HS-27A (cell line): Measurements from ENCODE around the gene DEGS2.

Experiments
- DNase-seq: peaks from one replicate; pipeline ENCODE4 v3.0.0-alpha.2; 2012; ENCODE audit warnings: low read depth, missing footprints

DEGS2 gene

DNA sequence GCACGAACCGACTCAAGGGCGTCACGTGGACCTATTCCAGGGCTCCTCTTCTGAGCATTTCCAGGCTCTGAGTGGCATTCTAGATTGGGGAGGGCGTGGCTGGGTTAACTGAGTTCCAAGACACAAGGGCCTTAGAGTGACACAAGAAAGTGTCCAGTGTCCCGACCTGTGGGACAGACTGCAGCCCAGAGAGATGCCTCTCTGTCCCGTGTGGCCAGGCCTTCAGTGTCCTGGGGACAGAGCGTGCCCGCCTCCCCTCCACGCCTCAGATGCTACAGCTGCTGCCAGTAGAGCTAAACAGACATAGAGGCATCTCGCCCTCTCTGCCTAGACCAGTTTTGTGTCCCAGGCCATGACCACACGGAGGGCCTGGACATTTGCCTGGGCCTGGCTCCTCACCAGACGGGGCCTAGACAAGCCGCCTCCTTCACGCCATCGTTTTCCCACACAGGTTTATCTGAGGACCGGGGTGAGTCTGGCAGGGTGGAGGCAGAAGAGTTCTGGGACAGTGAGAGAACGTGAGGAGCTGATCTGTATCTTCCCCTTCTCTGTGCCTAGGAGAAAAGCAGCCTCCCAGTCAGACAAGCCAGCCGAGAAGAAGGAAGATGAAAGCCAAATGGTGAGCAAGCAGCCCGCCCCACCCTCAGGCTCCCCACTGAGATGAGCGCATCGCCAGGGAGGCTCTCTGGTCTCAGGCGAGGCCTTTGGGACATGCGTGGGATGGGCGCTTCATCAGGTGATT is 27.1 kb downstream of the DEGS2 start:
- no peak for DNase-seq

DNA sequence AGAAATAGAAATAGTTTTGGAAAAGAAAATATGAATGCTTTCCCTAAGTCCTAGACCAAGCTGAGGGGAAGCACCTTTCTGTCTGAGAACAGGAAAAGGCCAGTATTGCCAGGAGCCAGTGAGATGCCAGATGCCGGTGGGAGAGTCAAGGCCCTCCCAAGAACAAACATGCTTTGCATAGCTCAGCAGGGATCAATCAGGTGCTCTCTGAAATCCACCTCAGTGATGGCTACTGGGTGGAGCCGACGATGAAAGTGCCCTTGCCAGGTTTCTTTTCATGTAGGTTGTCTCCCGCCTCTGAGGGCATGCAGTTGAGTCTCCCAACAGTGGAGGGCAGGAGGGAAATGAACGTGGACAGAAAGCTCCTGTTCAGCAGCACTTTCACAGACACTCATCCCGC is 28.3 kb downstream of the DEGS2 start:
- no peak for DNase-seq

DNA sequence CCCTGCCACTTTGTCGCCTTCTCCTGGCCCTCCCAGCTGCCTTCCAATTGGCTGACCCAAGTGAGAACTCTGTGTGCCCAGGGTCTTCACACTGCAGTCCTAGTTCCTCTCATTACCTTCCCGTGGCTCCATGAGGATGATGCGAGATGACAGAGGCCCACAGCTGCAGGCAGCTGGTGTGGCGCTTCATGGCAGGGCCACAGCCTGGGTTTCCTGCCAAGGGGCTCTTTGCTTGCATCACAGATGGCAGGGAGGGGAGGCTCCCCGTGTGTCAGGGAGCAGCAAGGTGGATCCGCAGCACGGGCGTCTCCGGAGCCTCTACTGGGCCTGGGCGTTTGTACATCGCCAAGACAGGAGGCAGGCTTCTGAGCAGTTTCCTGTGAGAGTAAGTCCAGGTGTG is 28.9 kb downstream of the DEGS2 start:
- DNase-seq = no peak

DNA sequence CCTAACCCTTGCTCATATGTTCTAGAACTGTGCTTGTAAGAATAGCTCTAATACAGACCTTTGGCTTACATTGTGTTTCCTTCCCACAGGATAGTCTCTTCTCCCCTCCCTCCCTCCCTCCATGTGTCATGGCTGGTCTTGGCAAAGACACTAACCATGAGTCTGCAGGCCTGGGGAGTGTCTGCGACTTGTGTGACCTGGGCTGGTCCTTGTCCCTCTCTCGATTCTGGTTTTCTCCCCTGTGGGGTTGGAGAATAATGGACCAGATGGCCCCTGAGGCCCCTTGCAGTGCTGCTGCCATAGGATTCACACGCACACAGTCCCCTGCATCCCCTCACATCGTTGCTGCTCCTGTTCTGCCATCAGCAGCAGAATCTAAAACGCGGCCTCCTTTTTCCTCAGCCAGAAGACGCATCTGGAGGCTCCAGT is 30.3 kb downstream of the DEGS2 start:
- no peak for DNase-seq

DNA sequence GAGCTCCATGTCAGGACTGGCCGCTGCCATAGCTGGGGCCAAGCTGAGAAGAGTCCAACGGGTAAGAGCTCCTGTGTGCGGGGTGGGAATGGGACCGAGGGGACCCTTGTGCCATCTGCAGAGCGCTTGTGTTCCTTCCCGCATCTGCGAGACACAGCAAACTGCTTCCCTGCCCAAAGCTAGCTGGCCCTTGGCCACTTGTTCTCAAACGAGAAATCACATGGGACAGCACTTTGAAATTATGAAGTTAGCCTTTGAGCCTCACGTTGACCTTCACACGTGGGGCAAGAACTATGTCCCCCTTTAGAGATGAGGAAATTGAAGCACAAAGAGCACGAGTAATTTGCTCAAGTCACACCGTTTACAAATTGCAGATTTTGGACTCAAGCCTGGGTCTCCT is 30.8 kb downstream of the DEGS2 start:
- no peak for DNase-seq

DNA sequence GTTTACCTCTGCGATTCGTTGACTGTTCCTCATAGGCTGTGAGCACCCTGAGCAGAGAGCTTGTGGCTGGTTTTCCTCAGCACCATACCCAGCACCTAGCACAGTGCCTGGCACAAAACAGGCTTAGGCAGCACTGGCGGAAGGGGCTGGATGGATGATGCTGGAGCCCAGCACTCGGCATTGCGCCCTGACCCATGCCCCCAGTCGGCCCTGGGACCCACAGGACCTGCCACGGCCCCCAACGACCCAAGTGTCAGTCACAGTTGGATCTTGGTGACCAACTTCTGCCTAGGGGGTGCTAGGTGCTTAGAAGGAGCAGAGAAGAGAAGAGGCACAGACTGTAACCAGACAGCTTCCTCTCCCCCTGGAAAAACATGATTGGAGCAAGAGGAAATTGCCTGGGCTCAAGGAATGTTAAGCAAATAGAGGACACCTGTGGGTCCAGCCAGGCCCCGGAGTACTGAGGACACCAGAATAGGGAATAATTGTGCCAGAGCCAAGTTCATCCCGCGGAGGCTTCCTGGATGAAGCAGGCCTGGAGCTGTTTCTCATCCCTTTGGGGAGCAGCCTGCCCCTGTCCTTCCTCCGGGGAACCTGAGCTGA is 31.5 kb downstream of the DEGS2 start:
- DNase-seq = no peak

DNA sequence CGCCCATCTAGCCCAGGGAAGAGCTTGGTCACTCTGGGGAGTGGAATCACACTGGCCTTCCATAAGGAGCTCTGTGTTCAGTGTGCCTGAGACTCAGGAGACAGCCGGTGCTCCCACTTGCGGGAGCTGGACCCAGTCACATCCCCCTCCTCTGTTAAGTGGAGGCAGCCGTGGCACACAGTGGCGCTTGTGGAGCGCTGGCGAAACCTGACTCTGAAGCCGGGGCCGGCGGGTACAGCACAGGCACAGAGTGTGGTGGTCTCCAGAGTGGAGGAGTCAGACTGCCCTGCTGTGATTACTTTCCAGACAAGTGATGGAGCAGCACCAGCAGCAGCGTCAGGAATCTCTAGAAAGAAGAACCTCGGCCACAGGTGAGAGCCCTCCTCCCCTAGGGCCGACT is 33.0 kb downstream of the DEGS2 start:
- DNase-seq = no peak

DNA sequence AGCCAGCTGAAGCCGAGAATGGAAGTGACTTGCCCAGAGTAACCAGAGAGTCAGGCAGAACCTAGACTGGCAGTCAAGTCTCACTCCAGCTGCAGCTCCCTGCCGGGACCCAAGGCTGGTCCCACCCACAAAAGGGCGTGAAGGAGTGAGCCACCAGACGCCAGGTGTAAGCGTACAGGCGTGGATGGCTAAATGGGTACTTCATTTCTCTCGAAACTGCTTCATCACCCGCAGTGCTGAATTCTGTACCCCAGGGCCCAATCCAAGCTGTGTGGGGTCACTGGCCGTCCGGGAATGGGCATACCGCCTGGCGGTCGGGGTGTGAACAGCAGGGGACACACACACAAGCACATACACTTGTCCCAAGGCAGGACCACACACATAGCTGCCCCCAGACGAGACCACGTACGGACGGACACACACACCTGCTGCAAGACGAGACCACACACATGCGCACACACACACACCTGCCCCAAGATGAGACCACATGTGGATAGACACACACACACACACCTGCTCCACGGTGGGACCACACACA is 34.8 kb downstream of the DEGS2 start:
- DNase-seq = no peak

DNA sequence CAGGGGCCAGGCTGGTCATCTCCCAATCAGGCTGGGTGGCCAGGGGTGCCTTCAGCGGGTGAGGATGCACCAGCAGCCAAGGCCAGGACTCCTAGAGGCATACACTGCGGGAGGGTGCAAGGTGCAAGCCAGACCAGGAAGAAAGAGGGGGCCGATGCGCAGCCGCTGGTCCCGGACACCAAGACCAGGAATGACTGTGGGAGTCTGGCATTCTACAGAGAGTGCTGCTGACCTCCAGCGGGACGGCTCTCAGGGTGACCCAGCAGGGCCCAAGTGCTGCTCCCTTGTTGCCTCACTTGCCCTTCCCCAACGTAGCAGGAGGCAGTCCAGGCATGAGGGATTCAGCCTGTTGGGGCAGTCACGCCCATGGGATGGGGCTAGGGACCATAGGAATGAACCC is 35.8 kb downstream of the DEGS2 start:
- no peak for DNase-seq

DNA sequence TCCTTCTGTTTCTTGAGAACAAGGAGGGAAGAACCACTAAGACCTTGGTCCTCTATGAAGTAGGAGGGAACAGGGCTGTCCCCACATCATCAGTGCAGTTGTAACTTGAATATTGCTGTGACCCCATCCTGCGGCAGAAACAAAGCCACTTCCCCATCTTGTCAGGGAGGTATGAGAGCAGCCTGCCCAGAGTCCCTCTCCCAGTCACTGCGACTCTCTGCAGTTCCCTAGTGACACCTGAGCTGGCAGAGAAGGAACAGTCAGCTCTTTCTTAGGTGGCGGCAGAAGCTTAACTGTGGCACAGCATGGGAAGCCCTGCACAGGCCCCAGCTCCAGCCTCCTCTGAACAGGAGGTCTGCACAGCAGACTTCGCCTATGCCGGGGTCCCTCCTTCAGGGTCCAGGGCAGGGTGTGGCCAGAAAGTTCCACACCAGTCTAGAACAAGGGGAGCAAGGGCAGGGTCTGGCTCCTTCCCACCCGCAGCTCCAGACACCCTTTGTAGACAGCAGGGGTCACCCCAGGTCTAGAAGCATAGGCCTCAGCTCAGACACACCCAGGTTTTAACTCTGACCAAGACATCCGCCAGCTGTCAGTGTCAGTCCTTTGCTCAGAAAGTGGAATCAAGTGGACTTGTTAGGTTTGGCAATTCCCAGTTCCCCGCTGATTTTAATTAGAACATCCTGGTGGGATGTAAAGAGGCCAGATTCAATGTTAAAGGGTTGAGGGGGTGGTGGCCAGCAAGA is 36.8 kb downstream of the DEGS2 start:
- no peak for DNase-seq

DNA sequence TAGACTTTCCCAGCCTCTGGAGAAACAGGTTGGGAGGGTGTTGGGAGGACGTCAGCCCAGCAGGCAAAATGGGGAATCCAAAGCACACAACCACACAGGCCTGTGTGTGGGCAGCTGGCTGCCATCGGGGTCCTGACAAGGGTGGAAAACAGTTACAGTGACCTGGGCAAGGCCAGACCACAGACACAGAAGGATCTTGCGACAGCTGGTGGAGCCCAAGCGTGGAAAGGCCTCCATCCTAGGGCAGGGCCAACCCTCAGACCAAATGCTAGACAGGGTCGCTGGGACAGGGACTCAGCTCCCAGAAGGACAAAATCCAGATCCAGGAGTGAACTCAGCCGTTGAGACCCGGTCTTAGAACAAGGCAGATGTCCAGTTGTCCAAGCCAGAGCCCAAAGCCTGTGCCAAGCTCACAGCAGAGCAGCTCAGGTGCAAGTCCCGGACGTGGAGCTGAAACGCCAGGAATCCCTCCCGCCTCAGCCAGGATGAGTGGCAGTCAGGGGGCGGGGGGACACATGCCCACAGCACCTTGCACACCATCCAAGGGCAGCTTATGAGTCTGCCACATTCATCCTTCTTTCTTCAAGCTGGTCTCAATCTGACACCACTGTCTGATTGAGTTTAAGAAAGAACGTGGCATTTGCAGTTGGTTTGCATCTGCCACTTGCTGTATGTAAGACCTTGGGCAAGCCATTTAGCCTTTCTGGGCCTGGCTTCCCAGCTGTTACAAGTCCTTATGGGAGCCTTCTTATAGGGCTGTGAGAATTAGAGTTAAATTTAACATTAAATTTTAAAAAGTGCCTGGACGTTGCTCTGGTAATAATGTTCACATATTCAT is 37.6 kb downstream of the DEGS2 start:
- no peak for DNase-seq

DNA sequence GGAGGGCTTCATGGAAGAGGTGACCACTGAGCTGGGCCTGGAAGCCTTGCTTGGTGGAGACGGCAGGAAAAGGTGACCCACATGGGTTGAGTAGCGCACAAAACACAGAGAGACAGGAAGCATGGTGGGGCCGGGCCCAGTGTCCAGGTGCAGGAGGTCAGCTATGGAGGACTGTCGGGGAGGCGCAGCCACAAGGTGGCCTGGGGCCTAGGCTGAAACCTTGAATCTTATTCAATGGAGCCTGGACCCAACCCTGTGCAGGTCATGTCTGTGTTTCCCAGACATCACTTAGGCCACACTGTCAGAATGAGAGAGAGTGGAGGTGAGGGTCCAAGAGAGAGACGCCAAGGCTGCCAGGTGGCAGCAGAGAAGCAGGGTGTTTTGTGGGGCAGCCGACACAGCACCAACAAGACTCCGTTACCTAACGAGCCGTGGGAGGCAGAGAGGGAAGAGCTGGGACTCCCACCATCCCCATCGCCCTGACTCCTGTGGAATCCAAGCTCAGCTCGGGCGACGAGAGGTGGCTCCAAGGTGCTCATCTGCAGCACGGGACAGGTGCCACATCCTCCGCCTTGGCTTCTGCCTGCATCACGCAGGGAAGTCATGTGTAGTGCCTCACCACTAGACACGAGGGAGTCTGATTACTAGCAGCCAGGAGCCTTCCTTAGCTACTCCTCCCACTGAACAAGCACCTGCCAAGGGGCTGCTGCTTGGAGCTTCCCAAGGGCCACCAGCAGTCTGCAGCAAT is 38.7 kb downstream of the DEGS2 start:
- no peak for DNase-seq

DNA sequence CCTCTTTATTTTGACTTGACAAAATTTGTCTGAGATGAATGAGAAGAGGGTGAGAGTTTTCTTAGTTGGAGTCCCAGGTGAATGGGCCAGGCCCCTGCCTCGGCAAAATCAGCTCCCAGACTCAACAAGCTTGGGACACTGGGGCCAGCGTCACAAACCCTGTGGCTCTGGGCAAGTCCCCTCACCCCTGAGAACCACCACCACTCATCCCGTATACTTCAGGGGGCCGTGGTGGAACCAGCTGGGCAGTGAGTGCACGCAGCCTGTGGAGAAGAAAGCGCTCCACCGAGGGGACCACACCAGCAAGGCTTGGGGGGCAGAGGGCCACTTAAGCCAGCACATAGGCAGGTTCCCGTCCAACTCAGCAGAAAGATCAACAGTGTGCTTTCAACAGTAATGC is 40.2 kb downstream of the DEGS2 start:
- DNase-seq = no peak

DNA sequence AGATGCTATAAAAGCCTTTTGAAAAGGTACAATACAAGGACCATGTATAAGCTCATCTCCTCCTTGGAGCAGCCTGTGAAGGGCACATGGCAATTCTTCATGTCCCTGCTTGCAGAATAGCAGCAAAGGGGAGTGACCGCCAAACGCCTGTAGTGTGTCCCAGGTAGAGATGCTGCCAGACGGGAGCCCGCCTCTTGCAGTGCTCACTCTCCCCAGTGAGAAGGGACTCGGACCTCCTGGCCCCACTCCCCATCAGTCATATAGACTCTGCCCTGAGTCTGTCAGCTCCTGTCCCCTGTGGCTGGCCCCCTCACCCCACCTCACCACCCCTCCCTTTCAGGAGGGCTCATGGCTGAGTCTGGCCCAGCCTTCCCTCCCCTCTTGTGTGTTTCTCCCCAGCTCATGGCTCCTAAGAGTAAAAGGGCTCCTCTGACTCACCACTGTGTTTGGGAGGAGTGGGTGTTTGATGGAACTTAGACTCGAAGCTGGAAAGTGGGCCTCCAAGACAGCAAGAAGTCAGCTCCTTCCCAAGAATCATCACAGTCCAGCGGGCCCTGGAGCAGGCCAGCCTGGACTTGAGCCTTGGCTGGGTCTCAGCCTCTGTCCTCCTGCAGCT is 40.9 kb downstream of the DEGS2 start:
- DNase-seq = no peak

DNA sequence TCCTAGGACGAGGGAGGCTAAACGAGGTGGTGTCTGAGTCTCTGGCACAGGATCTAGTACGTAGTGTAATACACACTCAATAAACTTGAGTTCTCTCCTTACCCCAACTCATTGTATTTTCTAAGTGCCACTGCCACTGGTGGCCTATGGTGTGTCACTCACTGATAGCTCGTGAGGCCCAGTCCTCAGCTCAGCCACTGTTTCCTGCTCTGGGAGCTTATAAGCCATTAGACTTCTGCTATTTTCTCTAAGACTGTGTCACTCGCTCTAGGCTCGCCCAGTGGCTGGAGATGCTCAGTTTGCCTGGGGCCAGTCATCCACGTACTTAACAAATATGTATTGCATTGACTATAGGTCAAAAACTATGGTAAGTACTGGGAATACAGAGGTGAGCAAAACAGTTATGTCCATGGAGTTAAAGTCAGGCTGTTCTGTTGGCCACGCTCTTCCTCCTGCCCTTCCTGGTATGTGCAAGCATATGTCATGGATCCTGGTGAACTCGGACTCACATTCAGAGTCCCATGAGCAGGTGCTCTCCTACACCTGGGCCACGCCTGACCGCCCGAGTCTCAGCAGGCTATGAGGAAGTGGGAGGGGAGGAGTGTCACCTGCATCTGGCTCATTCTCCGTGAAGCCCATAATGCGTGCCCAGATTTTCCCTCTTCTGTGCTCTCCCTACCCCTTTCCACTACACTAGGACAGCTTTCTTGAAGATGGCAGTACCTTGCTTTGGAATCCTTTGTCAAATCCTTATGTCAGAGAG is 41.6 kb downstream of the DEGS2 start:
- DNase-seq = no peak

DNA sequence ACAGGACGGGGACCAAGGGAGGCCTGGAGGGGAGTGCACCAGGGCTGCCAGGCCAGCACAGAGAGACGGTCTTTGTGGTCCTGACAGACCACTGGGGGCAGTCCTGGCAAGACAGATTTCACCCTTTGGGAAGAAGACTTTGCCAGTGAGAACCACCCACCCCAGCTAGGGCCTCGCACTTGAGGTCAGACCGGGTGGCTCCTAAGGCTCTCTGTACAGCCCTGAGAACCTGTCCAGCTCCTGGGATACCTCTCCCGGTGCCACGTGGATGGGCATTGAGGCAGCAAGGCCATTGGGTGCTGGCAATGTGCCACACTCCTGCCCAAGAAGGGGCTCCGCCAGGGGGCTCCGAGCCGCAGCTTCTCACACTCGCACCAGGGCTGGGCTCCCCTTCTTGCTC is 42.4 kb downstream of the DEGS2 start:
- DNase-seq = no peak

DNA sequence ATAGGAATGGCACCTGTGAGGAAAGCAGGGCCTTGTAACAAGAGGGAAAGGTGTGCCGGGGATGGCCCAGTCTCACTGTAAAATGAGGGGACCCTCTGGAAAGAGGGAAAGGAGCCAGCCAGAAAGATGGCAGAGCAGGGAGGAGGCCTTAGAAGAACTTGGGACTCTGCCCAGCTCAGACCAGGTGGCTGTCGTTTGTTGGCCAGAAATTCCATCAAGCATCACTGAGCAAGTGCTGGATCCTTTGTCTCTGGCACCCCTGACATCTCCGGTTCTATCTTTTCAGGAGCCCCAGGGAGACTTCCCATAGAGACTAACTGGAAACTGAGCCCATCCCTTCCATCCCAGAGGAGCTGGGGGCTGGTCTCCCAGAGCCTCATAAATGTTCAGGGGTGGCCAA is 43.3 kb downstream of the DEGS2 start:
- DNase-seq = no peak

DNA sequence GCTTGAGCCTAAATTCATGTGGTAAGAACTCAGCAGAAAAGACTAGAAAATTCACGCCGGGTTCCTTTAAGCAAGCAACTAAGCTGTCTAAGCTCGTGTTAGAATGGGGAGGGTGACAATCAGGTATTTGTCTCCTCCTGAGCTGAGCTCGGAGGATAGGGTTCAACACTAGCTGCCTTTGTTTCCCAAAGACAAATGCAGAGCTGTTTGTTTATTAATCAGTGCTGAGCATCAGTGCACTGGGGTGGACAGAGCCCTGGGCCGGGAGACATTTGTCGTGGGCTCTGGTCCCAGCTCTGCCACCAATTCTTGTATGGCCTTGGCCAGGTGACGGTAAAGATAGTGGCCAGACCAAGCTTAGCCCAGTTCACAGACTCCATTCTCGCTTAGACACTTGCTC is 43.7 kb downstream of the DEGS2 start:
- DNase-seq = no peak

DNA sequence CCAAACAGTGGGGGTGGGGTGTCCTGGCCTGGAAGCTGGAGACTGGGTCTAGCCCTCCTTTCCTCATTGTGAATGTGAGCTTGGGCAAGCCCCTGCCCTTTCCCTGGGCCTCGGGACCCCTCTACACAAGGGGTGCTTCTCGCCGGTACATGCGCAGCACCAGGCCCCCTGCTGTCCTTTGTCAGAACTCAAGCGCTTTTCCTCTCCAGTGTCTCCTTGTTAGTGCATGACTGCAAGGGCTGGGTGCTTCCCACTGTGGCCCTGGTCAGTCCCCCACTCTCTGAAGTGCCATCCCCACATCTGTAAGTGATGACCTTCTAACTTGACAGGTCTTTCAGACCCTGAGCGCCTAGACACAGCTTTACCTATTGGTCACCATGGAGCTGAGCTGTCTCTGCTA is 44.2 kb downstream of the DEGS2 start:
- DNase-seq = no peak

DNA sequence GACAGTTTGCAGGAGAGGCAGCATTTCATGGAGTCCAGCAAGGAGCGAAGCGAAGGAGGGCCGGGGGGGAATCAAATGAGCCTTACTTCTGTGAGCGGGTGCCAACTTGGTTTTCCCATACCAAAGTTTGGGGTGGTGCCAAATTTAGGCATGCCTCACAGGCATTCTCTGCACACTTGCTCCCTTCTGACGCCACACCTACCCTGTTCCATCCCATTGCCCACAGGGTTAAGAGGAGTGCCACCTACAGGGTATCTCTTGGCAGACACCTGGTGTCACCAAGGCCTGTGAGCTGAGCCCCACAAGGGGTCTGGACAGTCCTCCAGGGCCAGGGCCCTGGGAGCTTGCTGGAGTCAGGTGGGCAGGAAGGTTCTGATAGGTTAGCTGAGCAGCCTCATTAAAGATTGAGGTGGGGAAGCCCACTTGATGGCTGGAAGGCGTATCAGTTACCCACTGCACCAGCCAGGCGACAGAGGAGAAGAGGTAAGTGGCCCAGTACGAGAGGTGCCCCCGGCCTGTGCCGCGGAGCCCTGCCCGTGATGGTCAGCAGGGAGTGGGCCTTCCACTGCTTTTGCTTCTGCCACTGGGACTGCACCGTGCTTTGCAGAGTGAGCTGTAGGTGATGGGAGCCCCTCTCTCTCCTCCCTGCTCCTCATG is 45.2 kb downstream of the DEGS2 start:
- no peak for DNase-seq
